GM19099 (cell line): ENCODE results near the gene AFF1.
A peak's percentile ranks its signal among the peaks of the same experiment; 100 is the strongest.

Source experiments
- POLR2A ChIP-seq: IDR thresholded peaks from 3 replicates; pipeline ENCODE4 v1.6.1; 2011; ENCODE audit warnings: low read depth; ENCODE audit not compliant: insufficient read length; ENCODE audit errors: extremely low read depth

The AFF1 gene

GRCh38 chr4:86917212-86918039, 17.4 kb upstream of the AFF1 start:
- TF ChIP-seq POLR2A = no peak

- TF ChIP-seq POLR2A = no peak
These were observed 16.2 kb upstream of the AFF1 start for GRCh38 chr4:86918539-86919072.

- no peak for TF ChIP-seq POLR2A
These were observed 15.1 kb upstream of the AFF1 start for GRCh38 chr4:86919561-86920223.

- no peak for TF ChIP-seq POLR2A
These were observed 13.1 kb upstream of the AFF1 start for GRCh38 chr4:86921608-86922252.

- TF ChIP-seq POLR2A = no peak
These were observed 10.0 kb upstream of the AFF1 start for GRCh38 chr4:86924811-86925210.

GRCh38 chr4:86926435-86927086, 8.2 kb upstream of the AFF1 start:
- no peak for TF ChIP-seq POLR2A

- TF ChIP-seq POLR2A = no peak
These were observed 6.9 kb upstream of the AFF1 start for GRCh38 chr4:86927843-86928395.

GRCh38 chr4:86928400-86929255, 6.2 kb upstream of the AFF1 start:
- TF ChIP-seq POLR2A = no peak

GRCh38 chr4:86934147-86934770, 552 bp upstream of the AFF1 start:
- no peak for TF ChIP-seq POLR2A

- no peak for TF ChIP-seq POLR2A
These were observed 698 bp downstream of the AFF1 start for GRCh38 chr4:86935566-86935852.

- peak; percentile 63 for TF ChIP-seq POLR2A
These were observed 1.3 kb downstream of the AFF1 start for GRCh38 chr4:86935853-86936733.

- no peak for TF ChIP-seq POLR2A
These were observed 4.1 kb downstream of the AFF1 start for GRCh38 chr4:86938771-86939520.
